ENCODE data around the gene PHF13. TPM values are rescaled to one million over a fixed set of nuclear protein-coding genes. Genes with fewer than 3 reads are reported as not detected.

PHF13 gene
- polyA plus RNA-seq, 2 of the 4 experiments (the other 2 are of a cell fraction) = 4.3 to 10.4 TPM

DNA sequence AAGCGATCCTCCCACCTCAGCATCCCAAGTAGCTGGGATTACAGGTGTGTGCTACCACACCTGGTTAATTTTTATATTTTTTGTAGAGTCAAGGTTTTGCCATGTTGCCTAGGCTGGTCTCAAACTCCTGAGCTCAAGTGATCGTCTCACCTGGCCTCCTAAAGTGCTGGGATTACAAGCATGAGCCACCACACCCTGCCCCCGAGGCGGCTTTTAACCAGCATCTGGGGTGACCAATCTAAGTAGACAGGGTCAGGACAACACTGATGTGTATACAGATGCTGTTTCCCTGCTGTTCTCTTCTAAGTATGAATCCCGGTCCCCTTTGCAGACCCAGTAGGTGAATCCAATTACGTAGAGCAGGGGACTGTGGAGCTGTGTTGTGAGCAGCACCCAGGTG is 35.0 kb downstream of the PHF13 start:
- Histone ChIP-seq H3K4me2 (no peak overlapping the region), H3K4me1 (no peaks in the 10 kb centered on the region), H3K27ac (no peak overlapping the region), H3K4me3 (no peak overlapping the region), H3K9me3 (no peaks in the 10 kb centered on the region)
- WGBS (ENCODE audit: missing lambda C conversion rate) = 93% methylated on average over 6 of the region's 6 CpGs
- POLR2A ChIA-PET = no interaction called here
- FAIRE-seq (no peak), DNase-seq (ENCODE audit: low read depth in 1 of 2, low spot score in 1 of 2) (no peak), ATAC-seq (no peak)
- CTCF ChIA-PET = interaction anchor here (0.9 to 2.3 kb wide), 2 partner anchors 162 to 167 kb away, joined by 3 to 14 read pairs; no protein-coding TSS in a partner anchor
- no peak for TF ChIP-seq HOXB5 (CRISPR knock-in tag; IDR thresholded peaks at IDR 0.05)
- TF ChIP-seq, protein P1, sequence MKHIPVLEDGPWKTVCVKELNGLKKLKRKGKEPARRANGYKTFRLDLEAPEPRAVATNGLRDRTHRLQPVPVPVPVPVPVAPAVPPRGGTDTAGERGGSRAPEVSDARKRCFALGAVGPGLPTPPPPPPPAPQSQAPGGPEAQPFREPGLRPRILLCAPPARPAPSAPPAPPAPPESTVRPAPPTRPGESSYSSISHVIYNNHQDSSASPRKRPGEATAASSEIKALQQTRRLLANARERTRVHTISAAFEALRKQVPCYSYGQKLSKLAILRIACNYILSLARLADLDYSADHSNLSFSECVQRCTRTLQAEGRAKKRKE (CRISPR knock-in tag; IDR thresholded peaks at IDR 0.05; ENCODE audit: low read depth) = no peak
- TF ChIP-seq NR3C1 (IDR thresholded peaks at IDR 0.05) = no peak
- TF ChIP-seq CHD4 (IDR thresholded peaks at IDR 0.05; ENCODE audit: borderline replicate concordance) = no peak
- TF ChIP-seq KDM5A (IDR thresholded peaks at IDR 0.05) = no peak
- no peak for TF ChIP-seq RARB (CRISPR knock-in tag; IDR thresholded peaks at IDR 0.05)
- no peak for TF ChIP-seq ZSCAN20 (CRISPR knock-in tag; IDR thresholded peaks at IDR 0.05)
- no peak for TF ChIP-seq SREBF2 (IDR thresholded peaks at IDR 0.05)
- TF ChIP-seq, protein P2, sequence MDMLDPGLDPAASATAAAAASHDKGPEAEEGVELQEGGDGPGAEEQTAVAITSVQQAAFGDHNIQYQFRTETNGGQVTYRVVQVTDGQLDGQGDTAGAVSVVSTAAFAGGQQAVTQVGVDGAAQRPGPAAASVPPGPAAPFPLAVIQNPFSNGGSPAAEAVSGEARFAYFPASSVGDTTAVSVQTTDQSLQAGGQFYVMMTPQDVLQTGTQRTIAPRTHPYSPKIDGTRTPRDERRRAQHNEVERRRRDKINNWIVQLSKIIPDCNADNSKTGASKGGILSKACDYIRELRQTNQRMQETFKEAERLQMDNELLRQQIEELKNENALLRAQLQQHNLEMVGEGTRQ (IDR thresholded peaks at IDR 0.05) = no peak

DNA sequence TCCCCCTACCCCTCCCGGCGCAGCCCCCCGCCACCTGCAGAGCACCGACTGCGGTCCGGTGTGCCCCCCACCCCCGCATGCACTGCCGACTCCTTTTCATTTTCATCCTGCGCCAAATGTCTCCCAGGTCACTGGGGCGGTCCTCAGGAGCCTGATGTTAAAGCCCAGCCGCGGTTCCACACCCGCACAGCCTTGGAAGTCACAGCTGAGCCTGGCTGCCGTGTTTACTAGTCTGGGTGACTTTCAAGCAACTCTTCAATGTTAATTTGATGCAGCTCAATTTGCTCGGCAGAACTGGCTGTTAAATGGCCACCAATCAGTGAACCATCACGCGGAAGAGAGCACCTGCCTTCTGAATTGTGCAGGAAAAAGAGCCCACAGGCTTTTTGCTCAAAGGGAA is 38.4 kb downstream of the PHF13 start:
- FAIRE-seq (no peak), DNase-seq (ENCODE audit: low read depth in 1 of 2, low spot score in 1 of 2) (no peak), ATAC-seq (no peak)
- Histone ChIP-seq H3K4me3 (no peak overlapping the region), H3K27ac (no peak overlapping the region), H3K9me3 (no peaks in the 10 kb centered on the region), H3K4me1 (no peaks in the 10 kb centered on the region), H3K4me2 (no peak overlapping the region)
- TF ChIP-seq CHD2 (IDR thresholded peaks at IDR 0.05; ENCODE audit: low read length, partially characterized antibody) (no peak), CEBPB (IDR thresholded peaks at IDR 0.05) (no peak), FOXS1 (CRISPR knock-in tag; IDR thresholded peaks at IDR 0.05) (no peak), EHF (CRISPR knock-in tag; IDR thresholded peaks at IDR 0.05) (no peak), HDAC2 (IDR thresholded peaks at IDR 0.05) (no peak), SREBF2 (IDR thresholded peaks at IDR 0.05) (no peak), RFX5 (IDR thresholded peaks at IDR 0.05) (no peak), CBX8 (IDR thresholded peaks at IDR 0.05) (no peak), KDM5A (IDR thresholded peaks at IDR 0.05) (no peak), CHD4 (IDR thresholded peaks at IDR 0.05; ENCODE audit: borderline replicate concordance) (no peak), NPAS2 (CRISPR knock-in tag; IDR thresholded peaks at IDR 0.05; ENCODE audit: borderline replicate concordance) (no peak), POLR2AphosphoS2 (conservative IDR thresholded peaks at IDR 0.05; ENCODE audit: low read length) (no peak), POLR2A (IDR thresholded peaks at IDR 0.05; ENCODE audit: low read length) (no peak), CBX2 (IDR thresholded peaks at IDR 0.05; ENCODE audit: borderline replicate concordance, low read depth) (no peak), ZC3H11A (IDR thresholded peaks at IDR 0.05) (no peak)
- TF ChIP-seq, protein P1 (CRISPR knock-in tag; IDR thresholded peaks at IDR 0.05; ENCODE audit: low read depth) = no peak
- TF ChIP-seq, protein P3, sequence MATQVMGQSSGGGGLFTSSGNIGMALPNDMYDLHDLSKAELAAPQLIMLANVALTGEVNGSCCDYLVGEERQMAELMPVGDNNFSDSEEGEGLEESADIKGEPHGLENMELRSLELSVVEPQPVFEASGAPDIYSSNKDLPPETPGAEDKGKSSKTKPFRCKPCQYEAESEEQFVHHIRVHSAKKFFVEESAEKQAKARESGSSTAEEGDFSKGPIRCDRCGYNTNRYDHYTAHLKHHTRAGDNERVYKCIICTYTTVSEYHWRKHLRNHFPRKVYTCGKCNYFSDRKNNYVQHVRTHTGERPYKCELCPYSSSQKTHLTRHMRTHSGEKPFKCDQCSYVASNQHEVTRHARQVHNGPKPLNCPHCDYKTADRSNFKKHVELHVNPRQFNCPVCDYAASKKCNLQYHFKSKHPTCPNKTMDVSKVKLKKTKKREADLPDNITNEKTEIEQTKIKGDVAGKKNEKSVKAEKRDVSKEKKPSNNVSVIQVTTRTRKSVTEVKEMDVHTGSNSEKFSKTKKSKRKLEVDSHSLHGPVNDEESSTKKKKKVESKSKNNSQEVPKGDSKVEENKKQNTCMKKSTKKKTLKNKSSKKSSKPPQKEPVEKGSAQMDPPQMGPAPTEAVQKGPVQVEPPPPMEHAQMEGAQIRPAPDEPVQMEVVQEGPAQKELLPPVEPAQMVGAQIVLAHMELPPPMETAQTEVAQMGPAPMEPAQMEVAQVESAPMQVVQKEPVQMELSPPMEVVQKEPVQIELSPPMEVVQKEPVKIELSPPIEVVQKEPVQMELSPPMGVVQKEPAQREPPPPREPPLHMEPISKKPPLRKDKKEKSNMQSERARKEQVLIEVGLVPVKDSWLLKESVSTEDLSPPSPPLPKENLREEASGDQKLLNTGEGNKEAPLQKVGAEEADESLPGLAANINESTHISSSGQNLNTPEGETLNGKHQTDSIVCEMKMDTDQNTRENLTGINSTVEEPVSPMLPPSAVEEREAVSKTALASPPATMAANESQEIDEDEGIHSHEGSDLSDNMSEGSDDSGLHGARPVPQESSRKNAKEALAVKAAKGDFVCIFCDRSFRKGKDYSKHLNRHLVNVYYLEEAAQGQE (IDR thresholded peaks at IDR 0.05) = no peak
- TF ChIP-seq, protein P4, sequence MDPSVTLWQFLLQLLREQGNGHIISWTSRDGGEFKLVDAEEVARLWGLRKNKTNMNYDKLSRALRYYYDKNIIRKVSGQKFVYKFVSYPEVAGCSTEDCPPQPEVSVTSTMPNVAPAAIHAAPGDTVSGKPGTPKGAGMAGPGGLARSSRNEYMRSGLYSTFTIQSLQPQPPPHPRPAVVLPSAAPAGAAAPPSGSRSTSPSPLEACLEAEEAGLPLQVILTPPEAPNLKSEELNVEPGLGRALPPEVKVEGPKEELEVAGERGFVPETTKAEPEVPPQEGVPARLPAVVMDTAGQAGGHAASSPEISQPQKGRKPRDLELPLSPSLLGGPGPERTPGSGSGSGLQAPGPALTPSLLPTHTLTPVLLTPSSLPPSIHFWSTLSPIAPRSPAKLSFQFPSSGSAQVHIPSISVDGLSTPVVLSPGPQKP (IDR thresholded peaks at IDR 0.05; ENCODE audit: low read depth, low read length) = no peak
- CTCF ChIA-PET = interaction anchor here (1.1 kb wide), 1 partner anchor 97 kb away, joined by 4 read pairs; the partner anchor contains the start of gene TAS1R1
- POLR2A ChIA-PET = no interaction called here
- WGBS (ENCODE audit: missing lambda C conversion rate) = 94% methylated on average over 14 of the region's 17 CpGs

Data from A549 (cell line).